Neural progenitor cell (in vitro differentiated cells): ENCODE results near the gene MAP3K13.

Source experiments
- CTCF ChIP-seq: fragments of 200-600 bp; sonication (generic); IDR thresholded peaks from 2 replicates; pipeline ENCODE4 v1.5.1; 2017; ENCODE audit warnings: antibody characterized with exemption, mild to moderate bottlenecking
- EZH2 ChIP-seq: fragments of 200-600 bp; sonication (generic); IDR thresholded peaks from 2 replicates; pipeline ENCODE4 v1.6.1; 2017; ENCODE audit warnings: antibody characterized with exemption, mild to moderate bottlenecking, moderate library complexity

GRCh38 chr3:185488465-185488864, 125.5 kb downstream of the MAP3K13 start:
- TF ChIP-seq CTCF (no peak), EZH2 (no peak)
